T-helper 2 cell treated with Interferon-gamma antibody and Interleukin-4, amounts not matched to agents 100 ng/mL and 5 ng/mL, for 36 hours (primary cell): Measurements from ENCODE around the gene FNDC3B. TPM values are rescaled to one million over a fixed set of nuclear protein-coding genes. Genes with fewer than 3 reads are reported as not detected.

Source experiments
- intact Hi-C: fragments of 100-400 bp; cut with micrococcal nuclease; formaldehyde crosslinking; loops from one replicate; pipeline ENCODE4 v1.15.1; 2023
- total RNA-seq: library from RNA; stranded (reverse); gene quantifications from 2 replicates; pipeline ENCODE4 v1.2.3, GENCODE V29; 2022

Gene FNDC3B
- total RNA-seq, 1 donor from 2014 or later, result 16.6 TPM

- intact Hi-C loops, result loop anchor here (5.0 kb wide), 1 partner anchor 94 kb away; the partner anchor contains the start of gene FNDC3B
These were observed 92.4 kb downstream of the FNDC3B start for GRCh38 chr3:172131746-172132145.

- intact Hi-C loops, result loop anchor here (5.0 kb wide), 1 partner anchor 95 kb away; the partner anchor contains the start of gene FNDC3B
These were observed 92.8 kb downstream of the FNDC3B start for GRCh38 chr3:172132159-172132586.

- intact Hi-C loops, result loop anchor here (5.0 kb wide), 1 partner anchor 96 kb away; the partner anchor contains the start of gene FNDC3B
These were observed 93.4 kb downstream of the FNDC3B start for GRCh38 chr3:172132721-172133311.

GRCh38 chr3:172133838-172134237 lies 94.5 kb downstream of the FNDC3B start:
- intact Hi-C loops, result loop anchor here (5.0 kb wide), 1 partner anchor 97 kb away; the partner anchor contains the start of gene FNDC3B

- intact Hi-C loops, result loop anchor here (5.0 kb wide), 1 partner anchor 97 kb away; the partner anchor contains the start of gene FNDC3B
These were observed 95.0 kb downstream of the FNDC3B start for GRCh38 chr3:172134352-172134751.

GRCh38 chr3:172135185-172135584 lies 95.8 kb downstream of the FNDC3B start:
- intact Hi-C loops, result no loop called here

GRCh38 chr3:172135820-172136219 lies 96.4 kb downstream of the FNDC3B start:
- intact Hi-C loops, result no loop called here

GRCh38 chr3:172136330-172136729 lies 97.0 kb downstream of the FNDC3B start:
- intact Hi-C loops, result no loop called here

- intact Hi-C loops, result no loop called here
These were observed 98.2 kb downstream of the FNDC3B start for GRCh38 chr3:172137287-172138192.

- intact Hi-C loops, result no loop called here
These were observed 98.8 kb downstream of the FNDC3B start for GRCh38 chr3:172138193-172138537.

- intact Hi-C loops, result no loop called here
These were observed 99.6 kb downstream of the FNDC3B start for GRCh38 chr3:172138792-172139507.

GRCh38 chr3:172139528-172140276 lies 100.3 kb downstream of the FNDC3B start:
- intact Hi-C loops, result no loop called here

- intact Hi-C loops, result no loop called here
These were observed 101.4 kb downstream of the FNDC3B start for GRCh38 chr3:172140499-172141391.

GRCh38 chr3:172142051-172142863 lies 102.9 kb downstream of the FNDC3B start:
- intact Hi-C loops, result no loop called here

- intact Hi-C loops, result no loop called here
These were observed 103.6 kb downstream of the FNDC3B start for GRCh38 chr3:172142864-172143451.

- intact Hi-C loops, result no loop called here
These were observed 104.5 kb downstream of the FNDC3B start for GRCh38 chr3:172143739-172144497.

- intact Hi-C loops, result no loop called here
These were observed 105.2 kb downstream of the FNDC3B start for GRCh38 chr3:172144601-172145000.
